CD4-positive, alpha-beta T cell treated with Interleukin-6 for 4 hours (primary cell): ENCODE measurements around the gene NRP2.

Source experiments
- DNase-seq: peaks from one replicate; pipeline ENCODE4 v3.0.0-alpha.2; 2020; ENCODE audit warnings: mixed read lengths

The NRP2 gene, protein sequence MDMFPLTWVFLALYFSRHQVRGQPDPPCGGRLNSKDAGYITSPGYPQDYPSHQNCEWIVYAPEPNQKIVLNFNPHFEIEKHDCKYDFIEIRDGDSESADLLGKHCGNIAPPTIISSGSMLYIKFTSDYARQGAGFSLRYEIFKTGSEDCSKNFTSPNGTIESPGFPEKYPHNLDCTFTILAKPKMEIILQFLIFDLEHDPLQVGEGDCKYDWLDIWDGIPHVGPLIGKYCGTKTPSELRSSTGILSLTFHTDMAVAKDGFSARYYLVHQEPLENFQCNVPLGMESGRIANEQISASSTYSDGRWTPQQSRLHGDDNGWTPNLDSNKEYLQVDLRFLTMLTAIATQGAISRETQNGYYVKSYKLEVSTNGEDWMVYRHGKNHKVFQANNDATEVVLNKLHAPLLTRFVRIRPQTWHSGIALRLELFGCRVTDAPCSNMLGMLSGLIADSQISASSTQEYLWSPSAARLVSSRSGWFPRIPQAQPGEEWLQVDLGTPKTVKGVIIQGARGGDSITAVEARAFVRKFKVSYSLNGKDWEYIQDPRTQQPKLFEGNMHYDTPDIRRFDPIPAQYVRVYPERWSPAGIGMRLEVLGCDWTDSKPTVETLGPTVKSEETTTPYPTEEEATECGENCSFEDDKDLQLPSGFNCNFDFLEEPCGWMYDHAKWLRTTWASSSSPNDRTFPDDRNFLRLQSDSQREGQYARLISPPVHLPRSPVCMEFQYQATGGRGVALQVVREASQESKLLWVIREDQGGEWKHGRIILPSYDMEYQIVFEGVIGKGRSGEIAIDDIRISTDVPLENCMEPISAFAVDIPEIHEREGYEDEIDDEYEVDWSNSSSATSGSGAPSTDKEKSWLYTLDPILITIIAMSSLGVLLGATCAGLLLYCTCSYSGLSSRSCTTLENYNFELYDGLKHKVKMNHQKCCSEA

DNA sequence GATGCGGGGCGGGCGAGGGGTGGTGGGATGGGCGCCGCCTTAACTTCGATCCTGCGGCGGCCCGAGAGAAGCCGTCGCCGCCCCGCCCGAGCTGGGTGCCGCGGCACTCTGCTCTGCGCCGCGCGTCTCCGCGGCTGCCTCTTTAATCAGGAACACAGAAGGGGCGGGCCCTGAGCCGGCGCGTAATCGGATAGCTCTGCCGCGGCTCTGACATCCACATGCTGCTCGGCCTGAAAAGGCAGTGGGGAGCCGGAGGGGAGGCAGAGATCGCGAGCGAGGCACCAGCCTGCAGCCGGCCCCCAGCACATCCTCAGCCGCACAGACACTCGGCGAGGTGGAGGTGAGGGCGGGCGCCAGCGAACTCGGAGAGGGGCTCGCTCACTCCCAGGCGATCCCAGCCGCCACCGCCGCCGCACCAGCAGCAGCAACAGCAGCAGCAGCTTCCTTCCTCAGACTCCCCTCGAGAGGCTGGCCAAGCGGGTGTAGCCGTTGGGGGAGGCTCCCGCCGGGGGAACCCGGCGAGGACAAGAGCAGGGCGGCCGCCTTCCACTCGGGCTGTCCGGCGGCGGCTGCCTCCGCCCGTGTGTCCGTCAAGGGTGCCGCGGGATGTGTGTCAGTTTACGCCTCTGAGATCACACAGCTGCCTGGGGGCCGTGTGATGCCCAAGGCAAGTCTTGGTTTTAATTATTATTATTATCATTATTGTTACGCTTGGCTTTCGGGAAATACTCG lies at the start of gene NRP2:
Gene NRP2, plus strand, starts transcription at position 263 of the 732 bp plus-strand sequence. CDS start 790 bp downstream, outside the sequence.
- DNase-seq, result peak; percentile 43

DNA sequence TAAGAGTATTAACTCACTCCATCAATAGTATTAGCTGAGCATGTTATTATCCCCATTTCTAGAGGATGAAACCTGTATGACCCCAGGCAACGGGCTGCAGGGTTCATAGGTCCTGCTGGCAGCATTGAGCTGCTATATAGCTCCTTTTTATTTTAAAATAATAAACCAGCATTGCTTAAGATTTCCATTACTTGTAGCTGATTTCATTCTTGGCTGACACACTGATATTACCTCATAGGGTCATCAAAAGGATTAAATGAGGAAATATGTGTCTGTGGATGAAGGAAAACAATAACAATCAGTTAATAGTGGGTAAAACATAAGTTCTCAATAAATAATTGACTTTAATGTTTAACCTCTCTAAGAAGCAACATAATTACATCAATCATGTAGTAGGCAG lies 48.3 kb upstream of the NRP2 start:
- DNase-seq, result no peak

DNA sequence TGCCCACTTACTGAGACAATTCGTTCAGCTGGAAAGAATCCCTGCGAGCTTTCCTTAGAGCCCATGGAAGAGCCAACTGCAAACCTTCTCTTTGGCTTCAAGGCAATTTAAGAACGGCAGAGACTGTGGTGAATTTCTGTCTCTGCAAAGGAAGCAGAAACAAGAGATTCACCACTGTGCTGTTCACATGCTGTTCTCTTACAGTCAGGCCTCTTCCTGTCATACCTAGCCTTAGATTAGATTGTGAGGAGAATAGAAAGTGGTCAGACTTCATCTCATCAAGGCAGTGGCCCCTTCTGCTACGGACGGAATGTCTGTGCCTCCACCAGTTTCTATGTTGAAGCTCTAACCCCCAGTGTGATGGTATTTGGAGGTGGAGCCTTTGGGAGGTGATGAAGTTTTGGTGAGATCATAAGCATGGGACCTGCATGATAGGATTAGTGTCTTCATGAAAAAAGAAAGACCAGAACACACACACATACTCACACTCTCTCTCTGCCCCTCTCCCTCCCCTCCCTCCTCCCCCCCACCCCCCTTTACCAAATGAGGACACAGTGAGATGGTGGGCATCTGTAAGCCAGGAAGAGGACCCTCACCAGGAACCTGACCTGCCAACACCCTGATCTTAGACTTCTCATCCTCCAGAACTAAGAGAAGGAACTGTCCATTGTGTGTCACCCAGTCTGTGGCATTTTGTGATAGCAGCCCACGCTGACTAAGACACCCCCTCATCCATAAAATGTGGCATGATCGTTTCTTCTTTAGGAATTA lies 45.6 kb upstream of the NRP2 start:
- DNase-seq, result no peak

DNA sequence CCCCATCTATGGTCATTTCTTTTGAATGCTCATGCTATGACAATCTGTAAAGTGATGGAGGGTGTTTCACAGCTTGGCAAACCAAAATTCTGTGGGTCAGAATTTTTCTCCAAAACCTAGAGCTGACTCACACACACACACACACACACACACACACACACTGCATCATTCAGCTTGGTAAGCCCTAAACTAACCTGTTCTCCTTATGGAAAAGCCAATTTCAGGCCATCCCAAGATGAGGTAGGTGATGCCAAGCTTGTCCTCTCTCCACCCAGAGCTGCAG lies 45.0 kb upstream of the NRP2 start:
- no peak for DNase-seq

DNA sequence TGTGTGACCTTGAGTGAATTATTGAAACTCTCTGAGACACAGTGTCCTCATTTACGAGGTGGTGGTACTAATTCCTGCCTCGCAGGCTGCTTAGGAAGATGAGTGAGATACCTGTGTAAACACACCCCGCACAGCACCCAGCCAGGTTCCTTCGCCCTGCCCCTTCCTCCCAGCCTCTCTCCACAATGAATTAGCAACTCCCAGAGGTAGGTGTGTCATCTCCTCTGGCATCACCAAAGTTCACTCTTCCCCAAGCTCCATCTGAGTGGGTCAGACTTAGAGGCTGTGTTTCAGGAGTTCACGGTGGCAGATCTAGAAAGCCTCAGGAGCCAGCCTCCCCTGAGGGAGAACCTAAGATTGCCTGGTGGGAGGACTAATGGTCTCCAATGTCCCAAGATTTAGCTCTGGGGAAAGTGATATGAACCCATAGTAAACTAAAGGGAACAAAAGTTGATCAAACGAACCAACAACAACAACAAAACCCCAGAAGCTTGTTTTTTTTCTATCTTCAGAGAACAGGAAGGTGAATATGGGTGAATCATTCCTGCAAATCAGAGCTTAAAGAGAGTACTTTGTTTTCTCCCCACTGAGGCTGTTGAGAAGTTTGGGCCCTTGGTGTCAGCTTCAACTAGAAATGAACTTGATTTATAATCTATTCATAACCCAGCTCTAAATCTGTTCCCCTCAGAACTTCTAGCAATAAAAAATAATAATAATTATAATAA lies 44.4 kb upstream of the NRP2 start:
- DNase-seq, result no peak

DNA sequence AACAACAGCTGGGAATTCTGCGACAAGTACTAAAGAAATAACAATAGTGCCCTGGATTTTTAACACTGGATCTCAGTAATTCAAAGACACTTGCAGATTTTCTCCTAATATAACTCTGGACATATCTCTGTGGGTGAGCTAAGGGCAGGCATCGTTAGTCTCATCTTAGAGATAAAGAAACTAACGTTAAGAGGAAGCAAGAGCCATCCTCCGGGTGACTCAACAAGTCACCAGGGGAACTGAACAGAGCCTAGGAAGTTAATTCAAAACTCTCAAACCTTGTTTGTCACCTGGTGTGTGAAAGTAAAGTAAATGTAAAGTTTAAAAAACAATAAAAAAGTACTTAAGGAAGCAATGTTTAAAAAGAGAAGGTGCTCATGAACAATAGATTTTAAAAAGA lies 41.6 kb upstream of the NRP2 start:
- no peak for DNase-seq

DNA sequence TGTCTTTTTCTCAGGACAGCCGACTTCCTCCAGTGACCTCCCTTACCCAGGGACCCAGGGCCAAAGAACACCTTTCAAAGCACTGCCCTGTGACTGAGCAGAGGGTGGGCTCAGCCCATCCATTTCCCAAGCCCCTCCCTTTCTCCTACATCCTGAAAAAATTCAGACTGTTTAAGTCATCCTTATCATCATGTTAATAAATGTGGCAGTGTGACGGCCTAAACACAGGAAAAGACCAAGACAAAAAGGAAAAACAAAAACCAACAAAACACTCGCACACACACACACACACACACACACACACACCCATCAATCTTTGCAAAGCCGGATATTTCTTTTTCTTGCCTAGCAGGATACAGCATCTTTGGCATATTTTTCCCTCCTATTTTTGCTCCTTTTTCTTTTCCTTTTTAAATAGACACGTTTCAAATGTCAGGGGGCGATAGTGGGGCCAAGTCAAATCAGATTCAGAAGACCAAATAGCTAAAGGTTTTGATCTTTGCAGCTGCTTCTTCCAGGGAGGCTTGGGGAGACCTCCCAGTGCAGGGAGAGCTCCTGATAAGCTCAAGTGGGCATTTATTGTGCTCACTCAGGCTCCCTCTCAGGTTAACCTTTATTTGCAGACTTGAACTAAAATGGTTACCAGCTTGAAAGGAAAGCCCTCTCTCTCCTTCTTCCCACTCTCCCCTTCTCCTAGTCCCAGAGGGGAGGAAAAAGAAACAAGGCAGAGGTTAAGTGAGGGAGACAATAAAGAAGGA lies 39.5 kb upstream of the NRP2 start:
- no peak for DNase-seq

DNA sequence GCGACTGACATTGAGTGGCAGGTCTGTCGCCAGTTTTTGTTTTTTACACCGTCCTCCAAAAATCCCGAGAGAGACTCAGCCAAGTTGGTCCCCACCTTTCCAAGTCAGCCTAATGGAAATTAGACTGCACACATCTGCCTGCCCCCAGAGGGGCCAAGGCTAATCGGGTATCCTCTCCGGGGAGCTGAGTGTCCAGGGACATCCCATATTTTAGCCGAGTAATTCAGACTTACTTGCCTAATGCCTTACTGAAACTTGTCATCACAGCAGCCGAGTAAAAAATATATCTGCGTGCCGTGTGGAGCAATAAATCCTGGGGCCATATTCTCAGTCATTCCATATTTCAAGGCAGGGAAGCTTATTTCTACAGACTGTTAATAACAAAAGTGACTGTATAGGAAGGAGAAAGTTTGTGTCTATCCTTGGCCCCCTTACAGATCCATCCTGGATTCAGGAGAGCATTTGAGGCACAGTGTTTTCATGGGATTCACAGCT lies 38.9 kb upstream of the NRP2 start:
- no peak for DNase-seq

DNA sequence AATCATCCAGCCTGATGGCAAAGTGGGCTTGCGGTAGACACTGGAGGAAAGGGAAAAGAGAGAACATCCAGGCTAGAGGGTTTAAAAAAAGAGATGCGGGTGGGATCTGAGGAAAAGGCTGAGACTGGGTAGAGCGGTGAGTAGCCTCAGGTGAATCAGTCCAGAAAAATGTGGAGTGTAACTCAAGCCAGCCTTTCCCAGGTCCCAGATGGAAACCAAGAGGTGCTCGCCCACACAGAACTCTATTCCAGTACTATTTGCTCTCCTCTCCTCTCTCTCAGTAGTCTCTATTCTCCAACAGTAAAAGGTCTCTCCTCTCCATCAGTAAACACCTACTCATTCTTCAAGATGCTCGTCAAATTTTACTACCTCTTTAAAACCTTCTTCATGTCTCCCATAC lies 38.3 kb upstream of the NRP2 start:
- no peak for DNase-seq

DNA sequence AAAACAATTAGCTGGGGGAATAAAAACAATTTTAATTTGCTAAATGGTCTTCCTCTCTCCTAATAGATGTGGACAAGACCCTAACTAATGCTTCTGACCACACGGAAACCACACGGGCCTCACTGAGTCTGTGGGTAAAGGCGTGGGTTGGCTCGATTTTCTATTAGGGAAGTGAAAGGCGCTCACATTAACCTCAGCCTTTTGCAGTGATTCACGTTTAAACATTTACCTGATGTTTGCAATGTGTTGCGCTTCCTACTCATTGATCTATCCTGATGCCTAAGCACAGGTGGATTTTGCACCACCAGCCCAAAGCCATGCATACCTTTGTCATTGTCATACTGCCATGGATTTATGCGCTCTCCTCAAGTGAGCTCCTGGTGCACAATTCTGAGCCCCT lies 35.6 kb upstream of the NRP2 start:
- DNase-seq, result no peak

DNA sequence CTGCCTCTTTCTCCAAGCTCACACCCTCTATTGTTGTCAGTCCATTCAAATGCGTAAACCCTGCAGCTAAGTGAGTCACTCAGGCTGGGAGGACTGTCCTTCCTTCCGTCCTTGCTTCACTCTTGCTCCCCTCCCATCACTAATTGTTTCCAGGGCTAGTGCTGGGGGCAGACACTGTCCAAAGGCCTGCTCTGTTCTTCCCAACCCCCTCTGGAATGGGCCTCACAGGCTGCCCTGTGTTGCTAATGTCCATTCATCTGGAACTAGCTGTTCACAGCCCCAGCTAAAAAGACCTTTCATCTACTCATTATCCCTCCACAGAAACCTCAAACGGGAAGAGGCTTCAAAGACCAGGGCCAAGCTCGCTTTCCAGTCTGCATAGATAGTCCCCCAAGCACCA lies 31.9 kb upstream of the NRP2 start:
- no peak for DNase-seq

DNA sequence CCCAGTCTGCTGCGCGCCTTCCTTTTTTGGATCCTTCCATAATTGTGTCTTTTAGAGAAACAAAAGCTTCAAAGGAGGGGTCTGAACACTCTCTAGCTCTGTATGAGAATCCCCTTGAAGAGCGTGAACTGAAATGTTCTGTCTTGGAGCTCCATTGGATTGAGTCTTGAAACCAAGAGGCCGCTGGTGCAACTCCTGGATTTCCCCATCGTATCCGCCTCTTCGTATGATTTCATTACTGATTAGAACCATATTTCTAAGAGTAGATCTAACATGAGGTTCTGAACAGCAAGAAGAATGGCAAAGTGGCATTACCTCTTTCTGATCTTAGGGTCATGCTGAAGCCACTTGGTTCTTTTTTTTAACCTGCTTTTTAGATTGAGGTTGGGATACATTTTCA lies 31.4 kb upstream of the NRP2 start:
- no peak for DNase-seq

DNA sequence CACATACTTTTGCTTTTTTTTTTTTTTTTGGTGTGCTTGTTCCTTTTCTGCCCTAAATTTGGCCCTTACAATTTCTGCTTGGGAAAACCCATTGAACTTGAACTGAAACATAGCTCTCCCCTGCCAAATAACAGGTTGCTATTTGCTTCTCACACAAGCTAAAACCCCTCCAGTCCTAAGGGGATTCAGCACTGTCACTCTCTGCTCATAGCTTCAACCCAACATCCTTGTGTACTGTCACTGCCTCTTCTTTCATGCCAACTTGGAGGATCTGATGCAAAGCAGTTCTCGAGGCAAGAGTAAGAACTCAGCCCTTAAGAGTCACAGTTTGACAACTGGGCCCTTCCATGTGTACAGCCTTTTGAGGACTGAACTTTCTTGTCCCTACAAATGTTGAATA lies 30.6 kb upstream of the NRP2 start:
- no peak for DNase-seq

DNA sequence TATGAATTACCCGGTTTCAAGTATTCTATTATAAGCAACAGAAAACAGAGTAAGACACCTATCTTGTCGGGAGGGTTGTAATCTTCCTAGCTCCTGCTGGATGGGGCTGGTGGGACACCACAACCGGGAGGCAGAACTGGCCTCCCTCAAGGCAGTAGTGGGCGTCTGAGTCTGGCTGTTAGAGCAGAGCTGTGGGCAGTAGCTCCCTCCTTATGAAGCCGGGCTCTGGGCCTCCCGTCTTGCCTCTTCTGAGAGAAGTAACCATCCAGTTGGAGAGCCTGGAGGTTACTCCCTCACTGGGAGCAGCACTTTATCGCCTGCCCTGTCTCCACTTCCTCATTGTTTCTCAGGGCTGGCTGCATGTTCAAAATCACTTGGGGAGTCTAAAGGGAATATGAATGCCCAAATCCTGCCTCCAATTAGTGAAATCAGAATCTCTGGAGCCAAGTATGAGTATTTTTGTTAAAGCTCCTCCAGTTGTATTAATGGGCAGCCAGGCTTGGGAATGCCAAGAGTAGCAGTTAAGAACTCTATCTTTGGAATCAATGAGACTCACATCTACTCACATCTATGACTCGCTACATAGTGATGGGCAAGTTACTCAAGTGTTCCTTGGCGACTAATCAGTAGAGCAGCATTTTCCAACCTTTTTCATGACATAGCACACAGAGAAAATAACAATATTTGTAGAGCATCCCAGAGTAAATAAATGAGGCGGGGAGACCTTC lies 27.3 kb upstream of the NRP2 start:
- DNase-seq, result no peak

DNA sequence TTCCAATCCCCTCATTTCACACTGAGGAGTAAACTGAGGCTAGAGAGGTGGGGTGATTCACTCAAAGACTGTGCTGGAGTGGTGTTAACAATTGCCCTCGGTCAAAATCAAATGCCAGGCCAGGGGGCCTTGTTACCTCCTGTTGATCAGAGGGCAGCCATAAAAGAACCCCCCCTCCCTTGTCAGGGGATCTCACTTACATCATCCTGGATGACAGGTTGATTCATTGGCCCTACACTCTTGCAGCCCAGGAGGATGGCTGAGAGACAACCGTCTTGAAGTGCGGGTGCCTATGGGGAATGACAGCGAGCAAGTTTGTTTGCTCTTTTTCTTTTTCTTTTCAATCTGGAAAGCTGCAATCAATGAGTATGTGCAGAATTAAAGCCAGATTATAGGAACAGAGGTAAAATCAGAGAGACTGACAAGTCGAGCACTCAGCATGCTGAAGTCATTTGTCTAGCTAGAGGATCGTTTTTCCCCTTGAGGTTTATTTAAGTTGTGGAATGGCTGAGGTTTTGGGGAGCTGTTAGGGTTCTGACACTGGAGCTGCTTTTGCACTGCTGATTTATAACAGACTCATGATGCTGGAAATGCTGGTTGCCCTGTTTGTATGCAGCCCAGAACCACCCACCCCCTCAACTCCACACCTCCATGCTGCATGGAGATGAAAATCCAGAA lies 26.4 kb upstream of the NRP2 start:
- no peak for DNase-seq

DNA sequence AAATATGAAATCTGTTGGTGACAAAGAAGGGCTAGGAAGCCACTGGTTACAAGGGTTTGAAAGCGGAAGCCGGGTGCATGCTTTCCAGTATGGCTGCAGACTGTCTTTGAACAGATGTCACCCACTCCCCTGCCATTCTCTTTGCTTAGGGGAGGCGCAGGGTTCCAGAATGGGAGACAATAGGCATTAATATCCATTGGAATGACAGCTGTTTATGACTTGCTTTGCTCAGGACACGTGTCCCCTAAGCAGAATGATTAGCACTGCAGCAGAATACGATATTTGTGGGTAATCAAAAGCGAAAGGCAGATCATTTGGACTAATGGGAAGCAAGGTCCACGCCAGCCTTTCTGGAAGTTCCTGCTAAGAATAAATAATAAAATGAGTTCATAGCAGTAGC lies 25.8 kb upstream of the NRP2 start:
- no peak for DNase-seq

DNA sequence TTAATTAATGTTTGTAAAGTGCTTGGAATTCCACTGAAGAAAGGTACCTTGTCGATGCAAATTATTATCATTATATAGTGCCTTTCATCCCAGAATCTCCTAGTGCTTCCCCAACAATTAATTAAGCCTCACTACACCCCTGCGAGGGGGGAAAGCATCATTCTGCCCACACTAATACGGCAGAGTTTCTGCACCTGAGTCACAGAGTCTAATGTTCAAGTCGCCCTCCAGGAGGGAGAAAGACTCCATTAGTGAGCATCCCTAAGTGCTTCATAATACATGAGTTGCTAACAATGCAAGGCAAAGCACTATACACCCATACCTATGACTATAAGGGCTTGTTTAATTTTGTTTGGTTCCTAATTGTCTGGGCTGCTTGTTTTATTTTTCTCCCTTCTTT lies 25.4 kb upstream of the NRP2 start:
- DNase-seq, result no peak

DNA sequence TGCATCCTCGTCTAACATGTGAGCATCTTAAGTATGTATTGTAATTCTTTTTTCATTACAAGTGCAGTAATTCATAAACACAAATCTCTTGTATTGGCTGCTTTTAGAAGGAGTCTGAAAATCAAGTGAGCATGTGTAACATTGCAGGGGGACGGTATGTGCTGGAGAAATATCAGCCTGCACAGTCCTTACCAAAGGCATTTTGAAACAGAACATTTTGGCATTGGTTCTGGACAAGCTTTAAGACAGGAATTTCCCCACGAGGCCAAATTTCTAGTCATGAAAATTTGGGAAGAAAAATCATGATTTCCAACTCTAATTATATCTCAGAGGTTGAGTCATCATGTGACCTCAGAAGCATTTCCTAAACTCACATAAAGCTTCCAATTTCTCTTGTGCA lies 24.7 kb upstream of the NRP2 start:
- no peak for DNase-seq

DNA sequence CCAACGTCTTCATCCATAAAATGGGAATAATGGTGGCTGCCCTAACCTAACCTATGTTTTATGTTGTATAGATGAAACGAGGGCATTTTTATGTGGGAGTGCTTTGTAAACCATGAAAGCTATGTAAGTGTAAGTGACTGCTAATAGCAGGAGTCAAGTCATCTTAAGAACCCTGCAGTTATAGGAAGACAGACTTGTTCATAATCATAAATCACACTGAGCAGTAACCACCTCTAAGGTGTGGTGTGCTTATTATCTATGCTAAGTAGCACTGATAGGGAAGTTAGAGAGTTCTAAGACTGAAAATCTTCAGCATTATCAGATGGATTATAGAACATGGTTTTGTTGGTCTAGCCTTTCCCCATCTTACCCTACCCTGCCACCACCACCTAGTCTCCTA lies 24.2 kb upstream of the NRP2 start:
- DNase-seq, result no peak

DNA sequence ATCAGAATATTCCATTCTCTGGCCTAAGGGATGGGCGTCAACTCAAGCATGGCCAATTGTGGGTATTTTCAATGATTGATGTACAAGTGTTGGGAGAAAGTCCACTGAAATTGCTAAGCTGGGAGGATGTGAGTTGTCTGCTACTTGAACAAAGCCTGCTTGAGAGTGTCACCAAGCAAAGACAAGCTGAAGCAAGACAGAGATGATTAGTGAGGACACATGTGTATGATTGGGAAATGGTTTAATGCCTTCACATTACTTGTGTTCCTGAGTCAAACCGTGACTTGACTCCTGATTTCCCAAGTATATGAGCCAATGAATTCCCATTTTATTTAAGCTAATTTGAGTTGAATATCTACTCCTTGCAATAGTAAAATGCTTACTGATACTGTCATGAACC lies 23.7 kb upstream of the NRP2 start:
- DNase-seq, result no peak
